HCT116 (cell line): ENCODE measurements around the gene HIGD2A.

Source experiments
- EZH2phosphoT487 ChIP-seq: fragments of 200-600 bp; IDR thresholded peaks from 2 replicates; pipeline ENCODE4 v1.6.1; 2018; ENCODE audit warnings: antibody characterized with exemption, borderline replicate concordance
- POLR2A ChIP-seq: IDR thresholded peaks from 2 replicates; pipeline ENCODE4 v1.7.0; 2011; ENCODE audit warnings: borderline replicate concordance; ENCODE audit not compliant: insufficient read depth, insufficient read length; ENCODE audit errors: extremely low read depth
- POLR2AphosphoS5 ChIP-seq: IDR thresholded peaks from 2 replicates; pipeline ENCODE4 v1.6.1; 2011; ENCODE audit warnings: mild to moderate bottlenecking, low read depth, low read length, moderate library complexity
- ZNF274 ChIP-seq: fragments of 200-500 bp; sonication (Bioruptor generic); IDR thresholded peaks from 2 replicates; pipeline ENCODE4 v1.6.1; 2014; ENCODE audit warnings: mild to moderate bottlenecking, low read depth, low read length, inconsistent platforms
- TF ChIP-seq, protein P1 (sequence below): IDR thresholded peaks from 2 replicates; pipeline ENCODE4 v1.6.1; 2011; ENCODE audit warnings: mild to moderate bottlenecking, low read length, moderate library complexity; ENCODE audit not compliant: insufficient replicate concordance; ENCODE audit errors: extremely low read depth
- TF ChIP-seq, protein P2 (sequence below), 3 experiments: fragments of 200-600 bp in 1 of 3; sonication (generic) in 1 of 3; IDR thresholded peaks in 2 of 3; conservative IDR thresholded peaks in 1 of 3; 2 replicates each; pipeline ENCODE4 v1.5.1; 2012 to 2017; ENCODE audit warnings: low read depth in 2 of 3, low read length in 2 of 3, antibody characterized with exemption in 1 of 3, borderline replicate concordance in 1 of 3, control low read depth in 1 of 3, mild to moderate bottlenecking in 1 of 3, mixed read lengths in 1 of 3, mixed run types in 1 of 3, moderate library complexity in 1 of 3; ENCODE audit not compliant: insufficient read depth in 1 of 3

DNA sequence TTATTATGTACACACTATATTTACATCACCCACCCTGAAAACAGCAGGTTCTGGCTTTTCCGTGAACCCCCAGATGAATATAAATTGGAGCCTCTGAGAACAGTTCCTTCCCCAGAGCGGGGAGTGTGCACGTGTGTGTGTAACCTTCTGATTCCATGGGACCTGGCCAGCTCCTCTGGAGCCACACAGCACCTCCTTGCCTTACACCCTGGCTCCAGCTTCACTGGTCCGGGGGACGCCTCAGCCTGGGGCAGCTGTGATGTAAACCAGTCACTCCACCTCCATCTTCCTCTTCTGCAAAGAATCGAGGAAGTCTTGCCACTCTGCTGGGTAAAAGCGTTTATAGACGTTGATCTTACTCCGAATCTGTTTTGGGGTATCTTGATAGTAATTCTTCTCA lies 4.6 kb upstream of the HIGD2A start:
- TF ChIP-seq POLR2A (no peak), EZH2phosphoT487 (no peak), POLR2AphosphoS5 (no peak), ZNF274 (no peak)
- TF ChIP-seq, protein P1, sequence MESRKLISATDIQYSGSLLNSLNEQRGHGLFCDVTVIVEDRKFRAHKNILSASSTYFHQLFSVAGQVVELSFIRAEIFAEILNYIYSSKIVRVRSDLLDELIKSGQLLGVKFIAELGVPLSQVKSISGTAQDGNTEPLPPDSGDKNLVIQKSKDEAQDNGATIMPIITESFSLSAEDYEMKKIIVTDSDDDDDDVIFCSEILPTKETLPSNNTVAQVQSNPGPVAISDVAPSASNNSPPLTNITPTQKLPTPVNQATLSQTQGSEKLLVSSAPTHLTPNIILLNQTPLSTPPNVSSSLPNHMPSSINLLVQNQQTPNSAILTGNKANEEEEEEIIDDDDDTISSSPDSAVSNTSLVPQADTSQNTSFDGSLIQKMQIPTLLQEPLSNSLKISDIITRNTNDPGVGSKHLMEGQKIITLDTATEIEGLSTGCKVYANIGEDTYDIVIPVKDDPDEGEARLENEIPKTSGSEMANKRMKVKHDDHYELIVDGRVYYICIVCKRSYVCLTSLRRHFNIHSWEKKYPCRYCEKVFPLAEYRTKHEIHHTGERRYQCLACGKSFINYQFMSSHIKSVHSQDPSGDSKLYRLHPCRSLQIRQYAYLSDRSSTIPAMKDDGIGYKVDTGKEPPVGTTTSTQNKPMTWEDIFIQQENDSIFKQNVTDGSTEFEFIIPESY: no peak
- TF ChIP-seq, protein P2, sequence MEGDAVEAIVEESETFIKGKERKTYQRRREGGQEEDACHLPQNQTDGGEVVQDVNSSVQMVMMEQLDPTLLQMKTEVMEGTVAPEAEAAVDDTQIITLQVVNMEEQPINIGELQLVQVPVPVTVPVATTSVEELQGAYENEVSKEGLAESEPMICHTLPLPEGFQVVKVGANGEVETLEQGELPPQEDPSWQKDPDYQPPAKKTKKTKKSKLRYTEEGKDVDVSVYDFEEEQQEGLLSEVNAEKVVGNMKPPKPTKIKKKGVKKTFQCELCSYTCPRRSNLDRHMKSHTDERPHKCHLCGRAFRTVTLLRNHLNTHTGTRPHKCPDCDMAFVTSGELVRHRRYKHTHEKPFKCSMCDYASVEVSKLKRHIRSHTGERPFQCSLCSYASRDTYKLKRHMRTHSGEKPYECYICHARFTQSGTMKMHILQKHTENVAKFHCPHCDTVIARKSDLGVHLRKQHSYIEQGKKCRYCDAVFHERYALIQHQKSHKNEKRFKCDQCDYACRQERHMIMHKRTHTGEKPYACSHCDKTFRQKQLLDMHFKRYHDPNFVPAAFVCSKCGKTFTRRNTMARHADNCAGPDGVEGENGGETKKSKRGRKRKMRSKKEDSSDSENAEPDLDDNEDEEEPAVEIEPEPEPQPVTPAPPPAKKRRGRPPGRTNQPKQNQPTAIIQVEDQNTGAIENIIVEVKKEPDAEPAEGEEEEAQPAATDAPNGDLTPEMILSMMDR (IDR thresholded peaks at IDR 0.05 in 2 of 3, conservative IDR thresholded peaks at IDR 0.05 in 1 of 3; ENCODE audit: borderline replicate concordance in 1 of 3, insufficient read depth in 1 of 3, low read depth in 2 of 3, low read length in 2 of 3): no peak
